H9 (cell line): ENCODE measurements around the gene SH3BP1. TPM values are rescaled to one million over a fixed set of nuclear protein-coding genes. Genes with fewer than 3 reads are reported as not detected.

Experiments
- DNase-seq: peaks from one replicate; pipeline ENCODE4 v3.0.0-alpha.2; 2017
- H2AFZ ChIP-seq: one replicate; pipeline ENCODE4 v1.6.1; 2013; ENCODE audit warnings: mild to moderate bottlenecking, low read length, control low read depth, moderate library complexity
- H2AK5ac ChIP-seq: 2 replicates; pipeline ENCODE4 v1.6.1; 2013; ENCODE audit warnings: low read length, control low read depth, mixed read lengths; ENCODE audit not compliant: insufficient read length
- H2BK120ac ChIP-seq: one replicate; pipeline ENCODE4 v1.6.1; 2013; ENCODE audit warnings: low read depth, mild to moderate bottlenecking, low read length, control low read depth, inconsistent platforms; ENCODE audit not compliant: poor library complexity, severe bottlenecking
- H2BK12ac ChIP-seq: 2 replicates; pipeline ENCODE4 v1.6.1; 2013; ENCODE audit warnings: low read length, control low read depth, mixed read lengths, low read depth; ENCODE audit not compliant: insufficient read length
- H2BK15ac ChIP-seq: 2 replicates; pipeline ENCODE4 v1.6.1; 2013; ENCODE audit warnings: low read depth, low read length, control low read depth
- H2BK20ac ChIP-seq: one replicate; pipeline ENCODE4 v1.6.1; 2013; ENCODE audit warnings: low read depth, mild to moderate bottlenecking, low read length, control low read depth, inconsistent platforms; ENCODE audit not compliant: poor library complexity, severe bottlenecking
- H2BK5ac ChIP-seq: 2 replicates; pipeline ENCODE4 v1.6.1; 2013; ENCODE audit warnings: low read length, control low read depth, mixed read lengths; ENCODE audit not compliant: insufficient read length
- H3K14ac ChIP-seq: 2 replicates; pipeline ENCODE4 v1.6.1; 2013; ENCODE audit warnings: low read length, control low read depth; ENCODE audit not compliant: insufficient read depth
- H3K18ac ChIP-seq: 2 replicates; pipeline ENCODE4 v1.6.1; 2013; ENCODE audit warnings: low read depth, mild to moderate bottlenecking, mixed read lengths, low read length, control low read depth; ENCODE audit not compliant: insufficient read length
- H3K23ac ChIP-seq: 2 replicates; pipeline ENCODE4 v1.6.1; 2013; ENCODE audit warnings: low read length, control low read depth, mixed read lengths, low read depth; ENCODE audit not compliant: insufficient read length
- H3K23me2 ChIP-seq: 2 replicates; pipeline ENCODE4 v1.6.1; 2013; ENCODE audit warnings: low read depth, mild to moderate bottlenecking, mixed read lengths, low read length, control low read depth; ENCODE audit not compliant: insufficient read length, poor library complexity, severe bottlenecking
- H3K27ac ChIP-seq: 2 replicates; pipeline ENCODE4 v1.5.1; 2013; ENCODE audit warnings: low read length, control low read depth, mixed read lengths, low read depth; ENCODE audit not compliant: insufficient read length
- H3K27me3 ChIP-seq: 2 replicates; pipeline ENCODE4 v1.6.1; 2013; ENCODE audit warnings: low read length, control low read depth, inconsistent platforms; ENCODE audit not compliant: insufficient read depth
- H3K4ac ChIP-seq: 2 replicates; pipeline ENCODE4 v1.6.1; 2013; ENCODE audit warnings: low read depth, mild to moderate bottlenecking, control low read depth, inconsistent platforms, low read length, moderate library complexity
- H3K4me1 ChIP-seq: 2 replicates; pipeline ENCODE4 v1.6.1; 2013; ENCODE audit warnings: low read length, control low read depth, inconsistent platforms; ENCODE audit not compliant: insufficient read depth
- H3K4me2 ChIP-seq: 2 replicates; pipeline ENCODE4 v1.6.1; 2013; ENCODE audit warnings: low read length, control low read depth, mixed read lengths; ENCODE audit not compliant: insufficient read length, insufficient read depth
- H3K56ac ChIP-seq: 2 replicates; pipeline ENCODE4 v1.6.1; 2013; ENCODE audit warnings: low read depth, mild to moderate bottlenecking, mixed read lengths, low read length, control low read depth; ENCODE audit not compliant: insufficient read length
- H3K79me1 ChIP-seq: 2 replicates; pipeline ENCODE4 v1.6.1; 2013; ENCODE audit warnings: low read depth, mild to moderate bottlenecking, moderate library complexity, low read length, control low read depth, inconsistent platforms; ENCODE audit not compliant: insufficient read depth, poor library complexity, severe bottlenecking
- H3K79me2 ChIP-seq: 2 replicates; pipeline ENCODE4 v1.6.1; 2013; ENCODE audit warnings: low read length, control low read depth, inconsistent platforms; ENCODE audit not compliant: insufficient read depth
- H3K9ac ChIP-seq: 2 replicates; pipeline ENCODE4 v1.6.1; 2013; ENCODE audit warnings: low read length, control low read depth, mixed read lengths; ENCODE audit not compliant: insufficient read length; ENCODE audit errors: extremely low read depth
- H3K9me3 ChIP-seq: one replicate; pipeline ENCODE4 v1.6.1; 2013; ENCODE audit warnings: low read depth, low read length, inconsistent platforms; ENCODE audit not compliant: control insufficient read depth
- H3T11ph ChIP-seq: one replicate; pipeline ENCODE4 v1.6.1; 2013; ENCODE audit warnings: mild to moderate bottlenecking, low read length, control low read depth, inconsistent platforms
- H4K20me1 ChIP-seq: one replicate; pipeline ENCODE4 v1.6.1; 2013; ENCODE audit not compliant: control insufficient read depth, insufficient read length, insufficient read depth
- H4K5ac ChIP-seq: 2 replicates; pipeline ENCODE4 v1.6.1; 2013; ENCODE audit warnings: low read depth, mild to moderate bottlenecking, mixed read lengths, low read length, control low read depth; ENCODE audit not compliant: insufficient read length
- H4K8ac ChIP-seq: replicated peaks from 2 replicates; pipeline ENCODE4 v1.6.1; 2013; ENCODE audit warnings: low read length, control low read depth, mixed read lengths, low read depth; ENCODE audit not compliant: insufficient read length
- H4K91ac ChIP-seq: 2 replicates; pipeline ENCODE4 v1.6.1; 2013; ENCODE audit warnings: low read depth, mild to moderate bottlenecking, moderate library complexity, mixed read lengths, low read length, control low read depth; ENCODE audit not compliant: insufficient read length
- H3K27ac Mint-ChIP-seq, 3 experiments: 2 replicates in 2 of 3; 3 replicates in 1 of 3; pipeline ENCODE4 v1.8.0; 2020 to 2021; ENCODE audit warnings: mixed read lengths in 3 of 3, mild to moderate bottlenecking in 1 of 3, moderate library complexity in 1 of 3
- H3K27me3 Mint-ChIP-seq: 2 replicates; pipeline ENCODE4 v1.8.0; 2021; ENCODE audit warnings: low read depth, mild to moderate bottlenecking, moderate library complexity, mixed read lengths
- H3K36me3 Mint-ChIP-seq, 3 experiments: 2 replicates in 2 of 3; 3 replicates in 1 of 3; pipeline ENCODE4 v1.8.0; 2020 to 2021; ENCODE audit warnings: low read depth in 3 of 3, mixed read lengths in 3 of 3; ENCODE audit not compliant: insufficient read depth in 1 of 3
- H3K4me1 Mint-ChIP-seq, 2 experiments: 2 replicates each; pipeline ENCODE4 v1.8.0; 2020; ENCODE audit warnings: mixed read lengths in 2 of 2
- H3K4me3 Mint-ChIP-seq, 2 experiments: 2 replicates in 1 of 2; 3 replicates in 1 of 2; pipeline ENCODE4 v1.8.0; 2020 to 2021; ENCODE audit warnings: mild to moderate bottlenecking in 2 of 2, mixed read lengths in 2 of 2, moderate library complexity in 1 of 2
- H3K9me3 Mint-ChIP-seq, 2 experiments: 2 replicates in 1 of 2; 3 replicates in 1 of 2; pipeline ENCODE4 v1.8.0; 2020; ENCODE audit warnings: mild to moderate bottlenecking in 2 of 2, mixed read lengths in 2 of 2, moderate library complexity in 1 of 2
- WGBS: extraction: QIAGEN DNeasy Blood & Tissue Kit; methylation state at CpG from one replicate; pipeline ENCODE4 v1.1.7; 2013; ENCODE audit warnings: missing lambda C conversion rate, low lambda C conversion rate, mixed read lengths; ENCODE audit not compliant: insufficient read length; ENCODE audit errors: extremely low coverage; 5-methylcytosine and 5-hydroxymethylcytosine counted together
- total RNA-seq: library from RNA; stranded (reverse); gene quantifications from 2 replicates; pipeline ENCODE4 v1.2.1, GENCODE V29; 2021
- TF ChIP-seq, protein P1 (sequence below): fragments of 200-600 bp; sonication (generic); conservative IDR thresholded peaks from 3 replicates; pipeline ENCODE4 v1.8.0; 2021; ENCODE audit warnings: antibody characterized with exemption, mild to moderate bottlenecking

SH3BP1 gene
- total RNA-seq, 1 experiment from 2014 or later = 33.6 TPM

DNA sequence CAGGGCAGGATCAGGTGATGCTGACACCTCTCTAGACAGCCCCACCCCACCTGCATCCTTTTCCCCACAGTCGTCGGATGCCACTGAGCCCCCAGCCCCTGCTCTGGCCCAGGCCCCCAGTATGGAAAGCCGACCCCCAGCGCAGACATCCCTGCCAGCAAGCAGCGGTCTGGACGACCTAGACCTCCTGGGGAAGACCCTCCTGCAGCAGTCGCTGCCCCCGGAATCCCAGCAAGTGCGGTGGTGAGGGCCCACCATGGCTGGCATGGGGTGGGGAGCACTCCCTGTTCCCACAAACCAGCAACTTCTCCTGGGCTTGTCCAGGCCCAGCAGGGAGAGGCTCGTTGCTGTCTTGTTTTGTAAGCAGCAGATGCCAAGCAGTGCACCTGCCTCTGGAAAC lies 9.5 kb upstream of the SH3BP1 start:
- Mint-ChIP-seq H3K4me1 (peaks cover 16 to 20% of the 10 kb centered on the region in 2 experiments), H3K27me3 (no peaks in the 10 kb centered on the region), H3K4me3 (no peak overlapping the region), H3K9me3 (no peaks in the 10 kb centered on the region), H3K36me3 (peaks cover 0 to 21% (median 17%) of the 10 kb centered on the region in 3 experiments; a peak in 5 of 7 replicates), H3K27ac (no peak overlapping the region)
- H3K4ac ChIP-seq = no peak overlapping the region
- H3K27me3 ChIP-seq = no peaks in the 10 kb centered on the region
- no peak overlapping the region; the same call in 1 of the 2 replicates for H3K14ac ChIP-seq
- no peaks in the 10 kb centered on the region for H3K79me1 ChIP-seq
- H2BK5ac ChIP-seq = no peak overlapping the region
- no peaks in the 10 kb centered on the region for H3K9me3 ChIP-seq
- H3K79me2 ChIP-seq = no peaks in the 10 kb centered on the region
- H3K23ac ChIP-seq = no peak overlapping the region
- no peak overlapping the region for H3K9ac ChIP-seq
- no peaks in the 10 kb centered on the region for H4K20me1 ChIP-seq
- H2BK120ac ChIP-seq = no peak overlapping the region
- H4K5ac ChIP-seq = no peak overlapping the region
- no peak overlapping the region for H3K4me2 ChIP-seq
- no peak overlapping the region for H3K27ac ChIP-seq
- no peaks in the 10 kb centered on the region for H3K23me2 ChIP-seq
- H4K91ac ChIP-seq = no peak overlapping the region
- H2BK20ac ChIP-seq = no peak overlapping the region
- no peak for DNase-seq
- peaks cover 2% of the 10 kb centered on the region; the same call in 1 of the 2 replicates for H3K4me1 ChIP-seq
- H3T11ph ChIP-seq = no peak overlapping the region
- H2BK12ac ChIP-seq = no peak overlapping the region
- H2AK5ac ChIP-seq = no peak overlapping the region
- no peak overlapping the region for H4K8ac ChIP-seq
- no peak overlapping the region for H2BK15ac ChIP-seq
- no peak overlapping the region for H3K56ac ChIP-seq
- H2AFZ ChIP-seq = no peak overlapping the region
- TF ChIP-seq, protein P1, sequence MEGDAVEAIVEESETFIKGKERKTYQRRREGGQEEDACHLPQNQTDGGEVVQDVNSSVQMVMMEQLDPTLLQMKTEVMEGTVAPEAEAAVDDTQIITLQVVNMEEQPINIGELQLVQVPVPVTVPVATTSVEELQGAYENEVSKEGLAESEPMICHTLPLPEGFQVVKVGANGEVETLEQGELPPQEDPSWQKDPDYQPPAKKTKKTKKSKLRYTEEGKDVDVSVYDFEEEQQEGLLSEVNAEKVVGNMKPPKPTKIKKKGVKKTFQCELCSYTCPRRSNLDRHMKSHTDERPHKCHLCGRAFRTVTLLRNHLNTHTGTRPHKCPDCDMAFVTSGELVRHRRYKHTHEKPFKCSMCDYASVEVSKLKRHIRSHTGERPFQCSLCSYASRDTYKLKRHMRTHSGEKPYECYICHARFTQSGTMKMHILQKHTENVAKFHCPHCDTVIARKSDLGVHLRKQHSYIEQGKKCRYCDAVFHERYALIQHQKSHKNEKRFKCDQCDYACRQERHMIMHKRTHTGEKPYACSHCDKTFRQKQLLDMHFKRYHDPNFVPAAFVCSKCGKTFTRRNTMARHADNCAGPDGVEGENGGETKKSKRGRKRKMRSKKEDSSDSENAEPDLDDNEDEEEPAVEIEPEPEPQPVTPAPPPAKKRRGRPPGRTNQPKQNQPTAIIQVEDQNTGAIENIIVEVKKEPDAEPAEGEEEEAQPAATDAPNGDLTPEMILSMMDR = no peak
- no CpG with 5 or more reads among the region's 10 CpGs for WGBS
- no peak overlapping the region for H3K18ac ChIP-seq
